Measurements from ENCODE around the gene TLCD1.
A peak's percentile ranks its signal among the peaks of the same experiment; 100 is the strongest.
"Not testable (repeated sequence)": the region's sequence is repeated elsewhere in the genome, so short reads cannot be mapped to it uniquely, and the experiment has no call there.

The TLCD1 gene

DNA sequence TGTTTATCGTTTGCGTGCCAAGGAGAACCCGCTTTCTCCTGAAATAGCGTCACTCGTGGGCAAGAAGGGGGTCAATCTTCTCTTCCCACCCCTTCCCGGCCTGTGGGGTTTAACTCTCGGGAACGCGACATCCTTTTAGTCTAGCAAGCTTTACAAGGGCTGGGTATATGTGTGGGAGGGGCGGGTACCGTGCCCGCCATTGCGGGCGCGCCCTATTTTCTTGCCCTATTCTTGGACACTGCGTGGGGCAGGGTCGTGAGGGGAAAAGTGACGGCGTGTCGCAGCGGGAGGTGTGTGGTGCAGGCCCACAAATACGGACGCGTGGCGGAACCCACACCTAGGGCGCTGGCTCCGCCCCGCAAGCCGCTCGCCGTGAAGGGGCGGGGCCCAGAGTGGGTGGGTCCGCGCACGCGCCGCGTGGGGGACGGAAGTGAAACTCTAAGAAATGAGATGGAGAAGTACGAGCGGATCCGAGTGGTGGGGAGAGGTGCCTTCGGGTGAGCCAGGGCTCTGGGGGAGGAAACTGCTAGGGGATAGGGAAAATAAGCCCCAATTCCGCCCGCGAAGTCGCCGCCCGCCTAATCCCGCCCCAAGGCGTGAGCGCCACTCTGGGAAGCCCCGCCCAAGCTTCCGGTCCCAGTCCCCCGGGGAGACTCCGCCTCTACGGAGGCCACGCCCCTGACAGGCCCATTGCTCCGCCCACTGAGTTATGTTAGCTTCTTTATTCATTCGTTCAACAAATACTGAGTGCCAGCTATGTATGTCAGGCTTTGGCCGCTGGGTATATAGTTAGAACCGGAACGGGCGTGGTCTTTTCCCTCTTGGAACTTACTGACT lies 2.5 kb upstream of the TLCD1 start, which contains the start of gene NEK8:
TSS of gene NEK8 (plus strand) at position 425 of the 837 bp plus-strand sequence. CDS start at position 451, 26 bp downstream.
- DNase-seq (ENCODE audit: low read depth): peak; percentile 88

- peak; percentile 89 for DNase-seq (ENCODE audit: low read depth)
Measured at GRCh38 chr17:28726627-28727491, 826 bp upstream of the TLCD1 start.

GRCh38 chr17:28725660-28726225 lies 290 bp downstream of the TLCD1 start:
- DNase-seq (ENCODE audit: low read depth): no peak

DNA sequence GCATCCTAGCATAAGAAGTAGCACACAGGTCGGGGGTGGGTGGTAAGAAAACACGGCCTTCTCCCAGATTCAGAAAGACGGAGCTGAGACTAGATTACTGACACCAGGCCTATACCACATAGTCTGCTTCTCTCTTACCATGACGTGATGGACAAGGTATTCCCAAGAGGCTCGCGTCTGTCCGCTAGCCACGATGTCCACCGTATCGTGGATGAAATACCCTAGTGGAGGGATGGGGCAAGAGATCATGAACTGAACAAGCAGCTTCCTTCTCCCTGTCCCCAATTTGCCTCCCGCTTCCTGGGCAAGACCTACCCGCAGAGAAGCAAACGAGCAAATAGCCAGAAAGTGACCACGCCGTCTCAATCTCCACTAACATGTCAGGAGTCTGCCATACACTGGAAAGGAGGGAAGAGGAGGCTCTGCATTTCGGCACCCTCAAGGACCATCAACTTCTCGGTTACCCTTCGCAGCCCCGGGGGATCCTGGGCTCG lies 820 bp downstream of the TLCD1 start:
- no peak for DNase-seq (ENCODE audit: low read depth)

GRCh38 chr17:28724500-28725165 lies 1.4 kb downstream of the TLCD1 start:
- no peak for DNase-seq (ENCODE audit: low read depth)

DNA sequence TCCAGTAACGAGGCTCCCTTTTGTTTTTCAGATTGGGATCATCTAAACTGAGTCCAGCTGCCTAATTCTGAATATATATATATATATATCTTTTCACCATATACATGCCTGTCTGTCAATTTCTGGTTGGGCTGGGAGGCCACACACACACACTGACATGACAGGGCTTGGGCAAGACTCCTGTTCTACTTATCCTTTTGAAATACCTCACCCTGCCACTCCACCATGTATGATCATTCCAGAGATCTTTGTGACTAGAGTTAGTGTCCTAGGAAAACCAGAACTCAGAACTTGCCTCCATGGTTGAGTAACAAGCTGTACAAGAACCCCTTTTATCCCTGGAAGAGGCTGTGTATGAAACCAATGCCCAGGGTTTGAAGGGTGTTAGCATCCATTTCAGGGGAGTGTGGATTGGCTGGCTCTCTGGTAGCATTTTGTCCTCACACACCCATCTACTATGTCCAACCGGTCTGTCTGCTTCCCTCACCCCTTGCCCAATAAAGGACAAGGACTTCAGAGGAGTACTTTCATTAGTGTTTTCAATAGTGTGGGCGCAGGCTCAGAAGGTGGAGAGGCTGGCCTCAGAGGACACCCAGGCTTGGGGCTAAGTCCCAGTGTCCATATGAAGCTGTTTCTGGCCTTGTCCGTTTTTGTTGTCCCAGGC lies 2.1 kb downstream of the TLCD1 start:
- DNase-seq (ENCODE audit: low read depth): not testable (repeated sequence)

DNA sequence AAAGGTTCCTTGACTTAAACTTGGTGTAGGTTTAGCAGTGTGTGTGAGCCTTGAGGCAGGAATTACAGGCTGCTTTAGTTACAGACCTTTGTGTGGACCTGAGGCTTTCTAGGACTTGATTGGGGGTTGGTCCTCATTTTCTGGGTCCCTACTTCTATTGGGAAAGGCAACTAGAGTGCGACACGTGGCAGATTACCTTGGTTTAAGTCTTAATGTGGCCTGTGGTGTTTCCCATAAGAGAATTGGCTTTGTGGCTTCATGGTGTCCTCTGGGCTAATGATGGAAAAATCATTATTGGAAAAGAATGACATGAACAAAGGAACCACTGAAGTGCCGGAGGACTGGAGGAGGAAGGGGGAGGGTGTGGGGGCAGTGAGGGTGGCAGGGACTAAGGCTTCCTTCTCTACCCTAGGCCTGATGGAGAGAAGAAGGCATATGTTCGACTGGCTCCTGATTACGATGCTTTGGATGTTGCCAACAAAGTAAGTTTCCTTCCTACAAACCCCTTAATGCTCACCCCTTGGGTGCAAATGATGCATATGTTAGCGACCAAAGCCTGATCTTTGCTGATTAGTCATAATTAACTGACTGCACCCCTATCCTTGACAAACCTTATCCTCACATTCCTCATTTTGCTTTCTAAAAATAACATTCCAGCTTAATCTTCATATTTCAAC lies 2.7 kb downstream of the TLCD1 start:
- no peak for DNase-seq (ENCODE audit: low read depth)

- no peak for DNase-seq (ENCODE audit: low read depth)
Measured at GRCh38 chr17:28722417-28723158, 3.4 kb downstream of the TLCD1 start.

DNA sequence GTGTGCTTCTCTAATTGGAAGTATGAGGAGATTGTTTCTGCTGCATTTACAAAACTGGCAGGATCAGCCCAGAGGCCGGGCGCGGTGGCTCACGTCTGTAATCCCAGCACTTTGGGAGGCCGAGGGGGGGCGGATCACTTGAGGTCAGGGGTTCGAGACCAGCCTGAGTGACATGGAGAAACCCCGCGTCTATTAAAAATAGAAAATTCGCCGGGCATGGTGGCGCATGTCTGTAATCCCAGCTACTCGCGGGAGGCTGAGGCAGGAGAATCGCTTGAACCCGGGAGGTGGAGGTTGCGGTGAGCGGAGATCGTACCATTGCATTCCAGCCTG lies 5.1 kb downstream of the TLCD1 start:
- DNase-seq (ENCODE audit: low read depth): not testable (repeated sequence)

- no peak for DNase-seq (ENCODE audit: low read depth)
Measured at GRCh38 chr17:28720247-28720996, 5.6 kb downstream of the TLCD1 start.

DNA sequence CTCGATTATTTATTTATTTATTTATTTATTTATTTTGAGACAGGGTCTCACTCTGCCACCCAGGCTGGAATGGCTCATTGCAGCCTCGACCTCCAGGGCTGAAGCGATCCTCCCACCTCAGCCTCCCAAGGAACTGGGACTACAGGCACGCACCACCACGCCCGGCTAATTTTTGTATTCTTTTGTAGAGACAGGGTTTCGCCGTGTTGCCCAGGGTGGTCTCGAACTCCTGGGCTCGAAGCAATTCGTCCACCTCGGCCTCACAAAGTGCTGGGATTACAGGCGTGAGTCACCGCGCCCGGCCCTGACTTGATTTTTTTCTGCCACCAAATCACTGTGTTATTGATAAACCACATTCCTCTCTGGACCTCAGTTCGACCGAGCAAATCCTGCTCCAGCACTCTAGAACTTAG lies 7.0 kb downstream of the TLCD1 start:
- DNase-seq (ENCODE audit: low read depth): no peak

- no peak for DNase-seq (ENCODE audit: low read depth)
Measured at GRCh38 chr17:28718333-28719020, 7.6 kb downstream of the TLCD1 start.

DNA sequence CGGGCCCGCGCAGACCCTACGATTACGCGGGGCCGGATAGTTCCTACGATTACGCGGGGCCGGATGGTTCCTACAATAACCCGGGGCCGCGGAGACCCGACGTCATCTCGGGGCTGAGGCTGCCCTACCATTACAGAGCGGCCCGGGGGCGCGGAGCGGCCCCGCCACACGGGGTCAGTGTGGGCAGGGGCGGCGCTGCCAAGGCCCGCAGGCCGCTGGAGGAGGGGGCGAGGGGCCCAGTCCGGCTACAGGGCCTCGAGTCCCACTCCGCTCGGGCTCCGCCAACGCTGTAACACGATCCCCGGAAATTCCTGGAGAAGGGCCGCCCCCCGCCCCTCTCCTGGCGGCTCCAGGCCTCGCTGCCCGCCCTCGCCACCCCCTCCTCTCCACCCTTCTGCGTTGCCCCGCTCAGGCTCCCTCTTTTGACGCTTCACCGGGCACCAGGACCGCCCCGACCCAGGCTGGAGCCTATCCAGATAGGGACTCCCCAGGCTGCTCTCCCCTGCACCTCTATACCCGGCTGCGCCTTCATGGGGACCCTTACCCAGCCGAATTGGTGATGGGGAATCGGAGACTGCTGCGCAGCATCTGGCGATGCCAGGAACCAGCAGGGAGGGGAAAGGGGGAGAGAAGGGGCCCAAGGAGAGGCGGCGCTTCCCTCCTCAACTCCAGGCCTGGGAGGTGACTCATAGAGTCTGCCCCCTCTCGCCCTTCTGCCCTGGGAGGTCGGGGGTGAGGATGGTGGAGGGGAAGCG lies 8.3 kb downstream of the TLCD1 start, which contains the start of gene RAB34:
TSS of gene RAB34 (minus strand) at position 291 of the 755 bp plus-strand sequence. CDS start 602 bp downstream, outside the sequence.
- peak; percentile 76 for DNase-seq (ENCODE audit: low read depth)

DNA sequence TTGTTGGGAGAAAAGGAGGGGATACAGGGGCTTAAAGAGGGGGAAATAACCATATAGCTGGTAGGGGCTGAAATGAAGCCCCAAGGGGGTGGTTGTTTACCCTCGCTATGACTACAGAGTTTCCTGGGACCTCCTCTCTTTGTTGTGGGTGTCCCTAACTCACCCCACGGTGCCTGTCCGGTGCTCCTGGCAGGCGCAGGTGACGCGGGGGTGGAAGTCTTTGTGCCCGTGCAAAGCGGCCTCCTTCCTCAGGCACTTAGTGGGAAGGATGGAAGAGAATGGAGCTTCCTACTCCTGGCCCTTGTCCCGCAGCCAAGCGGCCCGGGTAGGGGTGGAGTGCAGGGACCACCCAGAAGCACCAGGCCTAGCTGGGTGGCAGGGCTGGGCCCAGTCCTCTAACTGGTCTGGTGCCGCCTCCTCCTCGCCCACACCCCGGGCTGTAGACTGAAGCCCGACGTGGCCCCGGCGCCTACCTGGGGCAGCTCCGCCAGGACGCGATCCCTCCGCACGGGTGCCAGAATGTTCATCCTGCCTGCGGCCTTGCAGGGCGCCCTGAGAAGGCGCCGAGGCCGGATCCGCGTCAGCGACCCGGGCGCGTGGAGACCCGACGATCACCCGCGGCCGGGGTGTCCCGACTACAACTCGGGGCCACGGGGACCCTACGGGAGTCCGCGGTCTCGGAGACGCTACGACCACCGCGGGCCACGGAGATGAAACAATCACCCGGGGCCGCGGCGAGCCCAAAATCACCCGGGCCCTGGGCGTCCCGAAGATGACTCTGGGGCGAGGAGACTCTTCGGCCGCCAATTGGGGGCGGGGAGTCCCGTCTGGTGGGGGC lies 9.1 kb downstream of the TLCD1 start:
- peak; percentile 36 for DNase-seq (ENCODE audit: low read depth)

DNA sequence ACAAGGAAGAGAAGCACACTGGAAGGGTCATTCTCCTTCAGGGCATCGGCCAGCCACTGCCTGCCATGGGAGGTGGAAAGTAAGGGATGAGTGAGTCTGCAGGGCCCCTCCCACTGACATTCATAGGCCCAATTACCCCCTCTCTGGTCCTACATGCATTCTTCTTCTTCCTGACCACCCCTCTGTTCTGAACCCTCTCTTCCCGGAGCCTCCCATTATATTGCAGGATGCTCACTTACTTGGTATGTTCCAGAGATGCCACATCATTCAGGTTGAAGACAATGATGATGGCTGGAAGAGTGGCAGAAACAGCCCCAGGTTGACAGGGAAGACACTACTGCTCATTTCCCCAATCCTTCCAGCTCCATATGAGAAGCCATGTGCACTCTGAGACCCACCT lies 10.8 kb downstream of the TLCD1 start:
- no peak for DNase-seq (ENCODE audit: low read depth)

- DNase-seq (ENCODE audit: low read depth): no peak
Measured at GRCh38 chr17:28714281-28714680, 11.8 kb downstream of the TLCD1 start.

Data from fibroblast of the conjunctiva (primary cell).